ENCODE measurements around the gene STXBP1.
"Not testable (repeated sequence)": the region's sequence is repeated elsewhere in the genome, so short reads cannot be mapped to it uniquely, and the experiment has no call there.

STXBP1 gene

DNA sequence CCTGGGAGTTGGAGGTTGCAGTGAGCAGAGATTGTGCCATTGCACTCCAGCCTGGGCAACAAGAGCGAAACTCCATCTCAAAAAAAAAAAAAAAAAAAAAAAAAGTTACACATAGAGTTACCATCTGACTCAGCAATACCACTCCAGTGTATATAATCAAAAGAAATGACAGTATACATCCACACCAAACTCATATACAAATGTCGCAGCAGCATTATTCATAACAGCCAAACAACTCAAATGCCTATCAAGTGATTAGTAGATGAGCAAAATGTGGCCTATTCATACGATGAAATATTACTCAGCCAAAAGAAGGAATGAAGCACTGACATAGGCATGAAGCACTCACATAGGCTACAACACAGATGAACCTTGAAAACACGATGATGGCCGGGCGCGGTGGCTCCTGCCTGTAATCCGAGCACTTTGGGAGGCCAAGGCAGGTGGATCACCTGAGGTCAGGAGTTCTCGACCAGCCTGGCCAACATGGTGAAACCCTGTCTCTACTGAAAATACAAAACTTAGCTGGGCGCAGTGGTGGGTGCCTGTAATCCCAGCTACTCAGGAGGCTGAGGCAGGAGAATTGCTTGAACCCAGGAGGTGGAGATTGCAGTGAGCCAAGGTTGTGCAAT is 9.4 kb downstream of the STXBP1 start:
- DNase-seq (ENCODE audit: low read depth), result not testable (repeated sequence)

DNA sequence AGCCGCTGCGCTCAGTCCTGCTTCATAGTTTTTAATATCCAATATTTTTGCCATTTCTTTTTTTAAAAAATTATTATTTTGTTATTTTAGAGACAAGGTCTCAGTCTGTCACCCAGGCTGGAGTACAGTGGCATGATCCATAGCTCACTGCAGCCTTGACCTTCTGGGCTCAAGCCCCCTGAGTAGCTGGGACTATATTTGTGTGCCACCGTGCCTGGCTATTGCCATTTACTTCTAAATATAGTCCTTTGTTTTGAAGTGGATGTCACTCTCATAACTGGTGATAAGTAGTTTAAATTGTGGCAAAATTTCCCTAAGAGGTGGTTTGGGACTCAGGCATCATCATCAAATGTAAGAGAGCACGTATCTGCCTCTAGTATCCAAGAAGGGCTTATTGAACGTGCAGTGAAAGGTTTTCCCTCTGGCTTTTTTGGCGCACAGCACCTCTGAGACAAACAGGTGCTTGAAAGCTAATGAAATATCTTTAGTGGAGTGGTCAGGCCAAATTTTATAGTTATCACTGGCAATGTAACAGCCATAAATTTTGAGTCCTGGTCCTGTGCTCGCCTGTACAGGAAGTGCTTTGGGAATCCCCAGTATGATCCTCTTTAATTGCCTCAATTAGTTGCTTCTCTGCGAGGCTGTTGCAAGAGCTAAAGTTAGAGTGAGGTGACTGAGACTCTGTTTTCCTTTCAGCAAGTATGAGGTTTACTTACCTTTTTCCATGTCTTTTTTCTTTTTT is 14.8 kb downstream of the STXBP1 start:
- no peak for DNase-seq (ENCODE audit: low read depth)

DNA sequence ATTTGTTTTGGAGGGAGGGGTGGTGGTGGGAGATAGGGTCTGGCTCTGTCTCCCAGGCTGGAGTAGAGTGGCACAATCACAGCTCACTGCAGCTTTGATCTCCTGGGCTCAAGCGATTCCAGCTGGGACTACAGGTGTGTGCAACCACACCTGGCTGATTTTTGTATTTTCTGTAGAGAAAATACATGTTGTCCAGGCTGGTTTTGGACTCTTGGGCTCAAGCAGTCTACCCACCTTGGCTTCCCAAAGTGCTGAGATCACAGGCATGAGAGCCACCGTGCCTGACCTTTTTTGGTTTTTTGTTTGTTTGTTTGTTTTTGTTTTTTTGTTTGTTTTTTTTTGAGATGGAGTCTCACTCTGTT is 15.4 kb downstream of the STXBP1 start:
- DNase-seq (ENCODE audit: low read depth), result no peak

DNA sequence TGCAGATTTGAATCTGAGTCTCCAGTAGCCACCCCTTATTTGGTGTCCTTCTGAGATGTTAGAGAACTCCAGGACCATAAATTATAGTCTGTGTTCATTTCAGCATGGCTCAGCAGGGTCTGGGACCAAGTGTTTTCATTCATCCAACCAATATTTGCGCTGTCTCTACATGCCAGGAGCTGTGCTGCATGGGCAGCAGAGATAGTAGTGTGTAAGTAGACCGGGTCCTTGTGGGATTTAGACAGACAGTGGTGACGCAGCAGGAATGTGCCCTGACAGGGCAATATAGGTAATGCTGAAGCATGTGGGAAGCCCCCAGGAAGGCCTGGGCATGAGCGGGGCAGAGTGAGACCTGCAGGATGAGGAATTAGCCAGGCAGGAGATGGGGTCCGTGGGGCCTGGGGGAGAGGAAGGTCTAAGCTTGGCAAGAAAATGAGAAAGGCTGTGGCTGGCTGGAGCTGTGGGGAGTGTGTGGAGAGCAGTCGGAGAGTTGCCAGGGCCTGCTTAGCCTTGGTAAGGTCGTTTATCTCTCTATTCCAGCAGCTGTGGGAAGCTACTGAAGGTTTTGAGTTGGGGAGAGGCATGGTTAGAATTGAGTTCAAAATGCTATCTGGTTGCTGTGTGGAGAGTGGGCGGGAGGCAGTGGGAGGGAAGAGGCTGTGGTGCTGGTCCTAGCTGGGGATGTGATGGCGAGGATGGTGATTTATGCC is 16.8 kb downstream of the STXBP1 start:
- DNase-seq (ENCODE audit: low read depth), result no peak

DNA sequence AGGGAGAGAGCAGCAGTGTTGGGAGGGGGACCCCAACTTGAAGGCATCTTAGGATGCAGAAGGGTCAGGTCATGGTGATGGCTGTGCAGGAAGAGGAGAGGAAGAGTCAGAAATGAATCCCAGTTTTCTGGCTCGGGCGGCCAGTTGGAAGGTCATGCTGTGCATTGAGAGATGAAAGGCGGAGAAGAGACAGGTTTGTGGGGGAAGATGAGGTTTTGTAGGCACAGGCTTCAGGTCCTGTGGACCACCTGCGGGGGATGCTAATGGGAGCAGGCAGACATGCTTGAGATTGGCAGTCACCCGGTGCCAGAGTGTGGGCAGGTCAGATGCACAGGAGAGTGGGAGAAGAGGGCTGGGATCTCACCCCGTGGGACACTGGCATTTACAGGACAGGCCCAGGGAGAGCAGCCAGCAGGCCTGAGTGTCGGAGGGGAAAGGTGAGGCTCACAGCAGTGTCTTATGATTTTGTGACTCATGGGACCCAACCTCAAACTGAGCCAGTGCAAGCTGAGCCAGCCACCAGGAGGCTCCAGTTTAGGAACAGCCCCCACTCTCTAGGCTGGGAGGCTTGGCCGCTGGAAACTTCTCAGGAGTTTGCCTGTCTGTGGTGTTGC is 17.5 kb downstream of the STXBP1 start:
- no peak for DNase-seq (ENCODE audit: low read depth)

GRCh38 chr9:127633216-127633862 is 21.3 kb downstream of the STXBP1 start:
- DNase-seq (ENCODE audit: low read depth), result no peak

GRCh38 chr9:127634021-127634420 is 21.9 kb downstream of the STXBP1 start:
- no peak for DNase-seq (ENCODE audit: low read depth)

- no peak for DNase-seq (ENCODE audit: low read depth)
Measured at GRCh38 chr9:127634698-127635097, 22.6 kb downstream of the STXBP1 start.

DNA sequence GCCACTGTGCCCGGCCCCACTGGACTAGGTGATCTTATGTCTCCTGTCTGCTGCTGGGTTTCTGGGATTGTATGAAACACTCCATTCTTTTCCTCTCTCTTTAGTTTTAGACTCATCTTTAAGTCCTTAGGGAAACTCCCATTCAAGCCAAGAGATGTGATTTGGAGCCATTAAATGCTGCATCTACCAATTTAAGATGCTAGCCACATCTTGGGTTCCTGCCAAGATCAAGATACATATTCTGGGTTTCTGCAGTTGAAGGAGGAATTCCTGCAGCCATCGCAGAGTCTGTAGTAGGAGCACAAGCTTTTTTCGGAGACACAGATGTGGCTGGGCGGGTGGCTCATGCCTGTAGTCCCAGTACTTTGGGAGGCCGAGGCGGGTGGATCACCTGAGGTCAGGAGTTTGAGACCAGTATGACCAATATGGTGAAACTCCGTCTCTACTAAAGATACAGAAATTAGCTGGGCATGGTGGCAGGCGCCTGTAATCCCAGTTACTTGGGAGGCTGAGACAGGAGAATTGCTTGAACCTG is 23.2 kb downstream of the STXBP1 start:
- no peak for DNase-seq (ENCODE audit: low read depth)

DNA sequence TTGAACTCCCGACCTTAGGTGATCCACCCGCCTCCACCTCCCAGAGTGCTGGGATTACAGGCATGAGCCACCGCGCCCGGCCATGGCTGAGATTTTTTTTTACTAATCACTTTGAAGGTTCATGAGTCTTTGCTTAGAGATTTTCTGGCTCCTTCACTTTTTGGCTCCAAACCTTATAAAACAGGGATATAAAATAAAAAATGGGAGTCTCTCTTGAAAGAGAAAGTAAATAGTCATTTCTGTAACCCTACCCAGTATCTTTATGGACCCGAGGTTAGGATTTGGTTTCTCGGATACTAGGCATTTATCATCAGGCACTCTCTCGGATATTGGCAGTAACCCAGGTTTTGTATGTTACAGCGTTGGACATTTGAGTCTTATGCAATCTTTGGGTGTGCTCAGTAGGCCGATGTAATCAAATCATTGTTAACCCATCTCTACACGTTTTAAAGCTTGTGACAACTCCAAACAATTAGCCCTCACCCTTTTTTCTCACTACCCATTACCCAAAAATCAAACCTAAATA is 25.3 kb downstream of the STXBP1 start:
- no peak for DNase-seq (ENCODE audit: low read depth)

DNA sequence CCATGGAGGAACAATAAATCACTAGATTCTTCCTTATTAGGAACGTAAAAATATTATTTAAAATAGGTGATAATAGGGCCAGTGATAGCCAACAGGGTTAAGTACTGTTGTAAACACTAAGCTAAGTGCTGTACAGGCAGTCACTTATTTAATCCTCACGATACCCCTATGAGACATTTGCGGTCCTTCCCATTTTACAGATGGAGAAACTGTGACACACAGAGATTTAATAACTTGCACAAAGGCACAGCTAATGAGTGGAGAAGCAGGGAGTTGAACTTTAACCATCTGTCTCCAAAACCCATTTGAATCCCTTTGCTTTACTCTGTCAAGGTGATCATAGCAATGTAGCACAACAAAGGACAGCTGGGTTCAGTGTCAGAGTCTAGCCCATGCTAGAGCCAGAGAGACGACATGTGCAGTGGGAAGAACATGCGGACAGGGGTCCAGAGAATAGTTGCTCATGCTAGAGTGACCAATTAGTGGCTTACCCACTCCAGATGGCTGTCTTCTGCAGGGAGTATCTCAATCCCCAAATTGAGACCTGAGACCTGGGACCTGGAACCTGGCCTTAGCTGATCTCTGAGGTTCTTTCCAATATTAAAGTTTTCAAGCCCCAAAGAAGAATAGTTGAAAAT is 28.9 kb downstream of the STXBP1 start:
- no peak for DNase-seq (ENCODE audit: low read depth)

DNA sequence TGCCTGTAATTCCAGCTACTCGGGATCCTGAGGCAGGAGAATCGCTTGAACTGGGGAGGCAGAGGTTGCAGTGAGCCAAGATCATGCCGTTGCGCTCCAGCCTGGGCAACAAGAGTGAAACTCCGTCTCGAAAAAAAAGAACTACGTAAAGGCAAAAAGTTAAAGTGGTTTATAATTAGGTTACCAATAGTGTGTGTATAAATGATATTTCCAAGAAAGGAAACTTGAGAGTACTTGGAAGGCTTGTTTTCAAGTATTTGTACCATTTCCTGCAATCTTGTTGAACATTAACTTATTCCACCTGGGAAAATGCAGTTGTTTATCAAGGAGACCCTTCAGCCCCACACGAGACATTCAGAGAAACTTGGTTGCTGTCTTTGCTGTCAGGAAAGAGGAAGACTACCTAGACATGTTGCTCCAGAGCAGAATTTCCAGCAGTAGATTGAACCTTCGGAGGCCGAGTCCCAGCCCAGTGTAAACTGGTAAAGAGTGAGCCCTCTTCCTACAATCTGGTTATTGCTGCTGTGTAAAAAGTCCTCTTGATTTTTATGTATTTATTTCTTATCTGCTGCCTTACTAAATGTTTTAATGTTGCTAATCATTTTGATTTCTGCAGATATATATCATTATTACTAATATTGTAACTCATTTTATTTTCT is 30.1 kb downstream of the STXBP1 start:
- no peak for DNase-seq (ENCODE audit: low read depth)

DNA sequence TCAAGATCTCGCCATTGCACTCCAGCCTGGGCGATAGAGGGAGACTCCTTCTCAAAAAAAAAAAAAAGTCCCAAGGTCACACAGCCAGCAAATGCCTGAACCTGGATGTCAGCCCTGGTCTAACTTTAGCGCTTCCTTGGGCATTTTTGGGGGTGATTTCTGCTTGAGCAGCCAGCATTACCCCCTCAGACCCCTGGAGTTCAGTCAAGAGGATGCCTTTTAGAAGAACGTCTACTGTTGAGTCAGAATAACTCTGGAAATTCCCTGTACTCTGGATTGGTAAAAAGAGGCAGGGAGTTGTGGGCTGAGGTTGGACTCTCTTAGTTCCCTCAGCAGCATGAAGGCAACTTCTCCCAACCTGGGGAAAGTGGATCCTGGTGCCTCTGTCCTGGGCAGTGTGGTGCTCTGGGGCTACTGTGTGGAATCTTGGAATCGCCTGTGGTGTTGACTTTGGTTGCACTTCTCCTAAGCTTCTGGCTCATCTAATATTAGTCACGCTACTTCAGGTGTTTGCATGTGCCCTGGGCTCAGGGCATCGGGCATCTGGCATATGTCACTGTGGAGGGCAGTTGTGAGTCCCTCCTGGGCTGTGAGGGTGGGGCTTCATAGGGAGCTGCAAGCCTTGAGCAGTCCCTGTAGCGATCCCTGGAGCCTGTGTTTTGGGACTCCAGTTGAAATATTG is 32.2 kb downstream of the STXBP1 start:
- no peak for DNase-seq (ENCODE audit: low read depth)

GRCh38 chr9:127644943-127645342 is 32.9 kb downstream of the STXBP1 start:
- DNase-seq (ENCODE audit: low read depth), result no peak

- DNase-seq (ENCODE audit: low read depth), result no peak
Measured at GRCh38 chr9:127647451-127647850, 35.4 kb downstream of the STXBP1 start.

DNA sequence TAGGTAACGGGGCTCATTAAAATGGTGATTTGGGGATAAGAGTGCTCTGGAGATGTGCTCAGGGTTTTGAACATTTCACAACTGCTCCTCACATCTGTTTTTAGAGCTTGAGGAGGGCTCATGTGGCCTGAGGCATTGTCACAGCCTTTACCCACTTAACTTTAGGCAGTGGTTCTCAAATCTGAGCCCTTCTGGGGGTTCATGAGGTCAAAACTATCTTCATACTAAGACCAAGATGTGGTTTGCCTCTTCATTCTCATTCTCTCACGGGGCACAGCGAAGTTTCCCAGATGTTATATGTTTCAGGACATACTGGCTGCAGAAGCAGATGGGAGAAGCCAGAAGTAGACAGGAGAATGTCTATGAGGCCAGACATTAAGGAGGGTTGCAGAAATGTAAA is 38.4 kb downstream of the STXBP1 start:
- no peak for DNase-seq (ENCODE audit: low read depth)

GRCh38 chr9:127651697-127652610 is 39.9 kb downstream of the STXBP1 start:
- DNase-seq (ENCODE audit: low read depth), result no peak

GRCh38 chr9:127652733-127653132 is 40.7 kb downstream of the STXBP1 start:
- no peak for DNase-seq (ENCODE audit: low read depth)

- DNase-seq (ENCODE audit: low read depth), result no peak
Measured at GRCh38 chr9:127654619-127655018, 42.5 kb downstream of the STXBP1 start.
